Hippocampal formation (tissue), 2 donors: ENCODE measurements around the gene SMAD3.

ENCODE experiments used
- DNase-seq, 2 donors: peaks; one replicate each; lab custom pipeline; 2025; lab: John Stamatoyannopoulos, UW

Gene SMAD3

DNA sequence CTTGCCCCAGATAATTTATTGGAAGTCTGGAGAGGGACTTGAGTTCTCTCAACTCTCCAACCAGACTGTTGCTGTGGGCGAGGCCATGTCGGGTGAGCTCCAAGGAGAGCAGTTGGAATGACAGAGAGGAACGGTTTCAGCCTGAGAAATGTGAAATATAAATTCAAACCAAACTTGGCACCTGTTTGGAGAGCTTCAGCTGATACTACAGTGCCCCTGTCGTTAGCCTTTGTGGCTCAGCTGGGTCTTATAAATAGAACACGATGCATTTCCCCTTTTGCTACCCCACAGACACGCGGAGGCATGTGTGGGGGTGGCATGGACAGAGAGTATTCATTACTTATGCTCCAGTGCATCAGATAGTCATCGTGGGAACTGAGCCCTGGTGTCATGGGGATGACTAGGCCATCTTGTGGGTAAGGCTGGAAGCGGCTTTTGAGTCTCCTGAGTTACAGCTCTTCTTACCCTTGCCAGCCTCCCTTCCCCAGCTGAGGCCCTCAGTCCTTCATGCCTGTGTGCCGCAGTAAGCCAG, 15.6 kb downstream of the SMAD3 start:
- DNase-seq = peak; percentile 42 to 46

DNA sequence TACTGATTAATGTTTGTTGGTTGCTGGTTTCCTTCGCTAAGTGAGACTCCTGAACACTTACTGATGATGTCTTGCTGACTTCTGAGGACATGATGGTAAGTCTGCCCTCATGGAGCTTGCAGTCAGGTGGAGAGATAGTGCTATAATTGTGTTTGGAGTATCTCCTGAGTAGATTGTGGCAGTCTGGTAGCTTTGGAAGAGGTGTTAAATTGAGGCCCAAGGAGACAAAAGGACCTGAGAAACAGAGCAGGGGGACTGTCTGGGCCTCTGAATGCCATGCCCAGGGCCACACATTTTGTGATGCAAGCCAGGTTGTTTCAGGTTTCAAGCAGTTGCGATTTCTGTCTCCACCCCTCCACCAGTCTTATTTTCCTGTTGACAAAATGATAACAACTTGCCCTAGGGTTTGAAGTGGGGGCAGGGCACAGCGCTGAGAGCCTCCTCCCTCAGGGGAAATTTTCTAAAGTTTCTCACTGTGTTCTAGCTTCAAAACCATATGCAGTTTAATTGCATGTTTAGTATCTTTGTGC, 16.7 kb downstream of the SMAD3 start:
- no peak for DNase-seq

DNA sequence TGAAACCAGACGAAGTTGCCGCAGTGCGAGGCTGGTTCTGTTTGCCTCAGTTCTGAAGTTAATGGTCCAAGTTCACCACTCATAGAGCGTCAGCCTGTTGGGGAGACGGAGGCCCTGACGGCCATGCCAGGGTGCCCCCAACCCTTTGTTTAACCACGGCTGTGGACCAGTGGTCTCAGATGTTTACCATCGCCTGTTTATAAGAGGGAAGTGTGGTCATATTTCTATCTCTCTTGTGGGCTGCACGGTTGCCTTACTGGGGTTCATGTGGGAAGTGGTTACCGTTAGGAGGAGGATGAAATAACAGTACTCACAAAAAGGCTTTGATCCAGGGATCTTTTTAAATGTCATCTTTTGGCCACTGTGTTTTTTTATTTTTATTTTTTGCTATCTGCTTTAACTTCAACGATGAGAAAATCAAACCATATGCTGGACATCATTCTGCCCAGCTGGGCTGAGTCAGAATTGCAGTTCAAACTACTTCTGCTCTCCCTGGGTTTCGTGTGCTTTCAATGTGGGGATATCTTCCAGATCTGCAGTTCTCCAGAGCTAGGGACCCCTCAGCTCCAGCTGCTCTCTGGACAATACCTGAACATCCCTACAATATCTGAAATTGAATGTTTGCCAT, 17.8 kb downstream of the SMAD3 start:
- DNase-seq = no peak

DNA sequence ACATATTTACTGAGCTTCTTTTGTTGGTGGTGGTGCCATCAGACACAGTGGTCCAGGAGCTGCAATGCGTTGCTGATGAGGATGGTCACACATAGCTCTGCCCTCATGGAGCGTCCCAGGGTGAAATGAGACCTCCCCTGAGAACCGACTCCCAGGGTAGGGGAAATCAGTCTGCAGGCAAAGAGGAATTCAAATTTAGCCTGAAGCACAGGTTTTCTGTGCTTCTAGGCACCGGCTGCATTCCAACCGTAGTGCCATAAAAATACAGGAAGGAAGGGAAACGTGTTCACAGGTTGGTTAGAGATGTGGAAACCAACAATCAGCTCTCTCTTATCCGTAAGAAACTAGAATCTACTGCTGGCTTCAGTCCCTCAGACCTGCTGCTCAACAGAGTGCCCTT, 19.2 kb downstream of the SMAD3 start:
- no peak for DNase-seq

DNA sequence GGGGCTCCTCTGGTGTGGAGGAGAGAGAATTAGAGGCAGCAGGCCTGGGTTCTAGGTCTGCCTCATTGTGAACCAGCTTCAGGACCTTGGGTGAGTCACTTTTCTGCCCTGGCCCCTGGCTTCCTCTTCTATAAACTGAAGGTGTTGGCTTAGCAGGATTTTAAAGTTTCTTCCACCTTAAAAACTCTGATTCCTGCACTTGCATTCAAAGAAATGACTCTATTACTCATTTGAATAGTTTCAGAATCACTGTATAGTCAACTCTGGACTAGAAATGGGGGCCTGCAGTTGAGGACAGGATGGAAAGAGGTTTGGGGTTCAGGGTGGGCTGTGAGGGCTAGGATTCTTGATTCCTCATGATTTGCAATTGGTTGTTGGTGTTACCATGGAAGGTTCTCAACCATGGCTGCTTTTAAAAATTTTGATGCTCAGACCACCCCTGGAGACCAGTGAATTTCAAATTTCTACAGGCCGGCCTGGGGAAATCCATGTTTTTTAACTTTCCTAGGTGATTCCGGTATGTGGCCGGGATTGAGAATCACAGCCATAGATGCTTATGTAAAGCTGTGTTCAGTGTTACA, 19.9 kb downstream of the SMAD3 start:
- no peak for DNase-seq

DNA sequence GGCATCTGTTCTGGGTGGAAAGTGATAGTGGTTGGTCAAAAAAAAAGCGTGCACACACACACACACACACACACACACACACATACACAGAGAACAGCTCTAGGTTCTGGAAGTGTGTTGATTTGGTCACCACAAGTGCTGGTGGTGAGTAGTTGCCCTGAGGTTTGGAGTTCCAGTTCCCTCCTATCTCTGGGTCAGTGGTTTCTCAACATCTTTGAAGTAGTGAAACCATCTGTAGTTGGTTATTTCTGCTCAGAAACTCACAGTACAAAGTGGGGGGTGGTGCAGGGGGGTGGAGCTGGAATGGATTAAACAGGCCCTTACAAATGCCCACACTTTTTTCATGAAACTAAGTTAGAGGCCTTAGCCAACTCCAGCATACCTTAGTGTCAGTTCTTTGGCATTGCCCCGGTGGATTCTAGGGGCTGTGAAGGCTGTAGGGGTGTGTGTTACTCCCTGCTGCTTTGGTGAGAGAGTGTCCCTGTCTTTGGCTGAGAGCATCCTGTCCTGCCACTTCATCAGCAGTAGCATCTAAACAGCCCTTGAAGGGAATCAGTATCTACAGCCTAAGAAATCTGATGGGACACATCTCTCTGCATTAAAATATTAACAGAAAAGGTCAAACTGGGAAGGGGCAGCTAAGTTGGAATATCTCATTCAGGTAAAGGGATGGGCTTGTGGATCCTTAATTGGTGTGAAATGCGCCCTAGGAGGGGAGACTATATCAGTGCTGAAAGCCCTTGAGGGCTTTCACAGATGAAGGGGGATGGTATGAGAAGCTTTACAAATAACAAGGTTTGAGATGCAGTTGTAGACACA, 20.6 kb downstream of the SMAD3 start:
- DNase-seq = no peak

DNA sequence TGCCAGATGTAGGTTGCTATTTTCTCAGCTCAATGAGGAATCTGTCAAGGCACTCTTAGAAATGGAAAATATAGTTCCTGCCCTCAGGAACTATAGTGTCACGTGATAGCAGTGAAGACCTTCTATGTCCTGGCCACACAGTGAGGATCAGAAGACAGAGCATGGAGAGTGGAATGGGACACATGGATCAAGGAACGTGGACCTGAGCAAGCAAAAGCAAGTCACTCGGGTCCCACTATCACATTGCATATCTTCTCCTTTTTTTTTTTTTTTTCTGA, 21.2 kb downstream of the SMAD3 start:
- no peak for DNase-seq

DNA sequence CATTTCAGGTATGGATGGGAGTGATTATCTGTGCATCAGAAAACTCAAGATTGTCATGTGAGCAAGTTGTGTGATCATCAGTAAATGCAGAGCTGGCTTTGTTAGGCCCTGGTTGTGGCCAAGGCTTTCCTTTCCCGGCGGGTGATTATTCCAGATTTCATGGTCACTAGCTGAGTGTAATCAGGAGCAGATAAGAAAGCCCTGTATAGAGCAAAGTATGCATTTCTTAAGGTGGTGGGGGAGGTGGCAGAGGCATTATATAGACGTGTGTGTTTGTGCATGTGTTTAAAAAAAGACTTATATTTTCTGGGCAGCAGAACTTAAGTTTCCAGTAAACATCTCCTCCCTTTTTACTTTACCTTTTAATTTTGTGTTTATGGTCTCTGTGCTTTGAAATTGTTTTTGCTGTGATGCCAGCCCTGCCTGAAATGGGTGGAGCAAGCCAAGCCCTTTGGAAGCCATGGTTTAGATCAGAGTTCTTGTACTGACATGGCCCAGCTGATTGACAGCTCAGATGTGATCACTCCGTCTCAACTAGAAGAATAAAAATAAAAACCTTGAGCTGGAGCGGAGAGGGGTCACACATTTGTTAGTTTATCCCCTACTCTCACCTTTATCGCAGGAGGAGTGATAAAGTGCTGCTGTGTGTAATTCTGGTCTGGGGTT, 22.2 kb downstream of the SMAD3 start:
- DNase-seq = no peak

DNA sequence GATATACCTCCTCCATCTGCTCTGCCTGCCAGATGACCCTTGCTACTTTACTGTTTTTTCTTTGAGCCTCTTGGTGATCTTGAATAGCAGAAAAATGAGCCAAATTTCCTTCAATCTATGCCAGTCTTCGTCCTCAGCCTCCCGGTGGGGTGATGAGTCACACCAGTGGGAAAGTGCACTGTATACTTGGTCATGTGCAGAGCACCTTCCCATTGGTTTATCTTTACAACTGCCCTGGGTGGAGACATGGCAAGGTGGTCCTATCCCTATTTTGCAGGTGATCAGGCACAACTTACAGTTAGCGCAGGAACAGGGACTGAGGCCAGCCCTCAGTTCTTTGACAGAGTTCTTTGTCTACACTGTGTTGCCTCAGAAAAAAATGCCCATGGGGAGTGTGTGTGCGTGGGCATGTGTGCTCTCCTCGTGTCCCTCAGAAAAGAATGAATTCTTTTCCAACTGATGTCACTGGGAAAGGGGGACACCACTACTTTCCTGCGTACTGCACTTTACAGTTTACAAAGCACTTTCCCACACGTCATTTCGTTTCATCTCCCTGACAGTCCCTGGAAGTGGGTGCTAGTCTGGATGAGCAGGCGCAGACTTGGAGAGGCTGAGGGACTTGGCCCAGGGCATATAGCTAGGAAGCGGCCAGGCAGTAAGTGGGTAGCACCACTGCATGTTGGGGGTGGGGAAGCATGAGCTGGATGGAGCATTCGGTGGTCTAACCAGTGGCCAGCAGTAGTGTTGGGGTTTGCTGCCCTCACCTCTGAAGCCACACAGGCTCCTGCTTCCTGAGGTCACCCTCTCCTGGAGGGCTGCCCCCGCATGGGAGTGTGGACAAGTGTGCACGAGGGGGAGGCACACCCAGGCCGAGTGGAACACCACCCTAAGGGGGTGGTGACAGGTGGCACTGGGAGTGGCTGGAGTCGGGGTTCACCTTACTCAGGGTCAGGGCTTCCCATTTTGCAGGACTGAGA, 24.1 kb downstream of the SMAD3 start:
- DNase-seq = no peak

DNA sequence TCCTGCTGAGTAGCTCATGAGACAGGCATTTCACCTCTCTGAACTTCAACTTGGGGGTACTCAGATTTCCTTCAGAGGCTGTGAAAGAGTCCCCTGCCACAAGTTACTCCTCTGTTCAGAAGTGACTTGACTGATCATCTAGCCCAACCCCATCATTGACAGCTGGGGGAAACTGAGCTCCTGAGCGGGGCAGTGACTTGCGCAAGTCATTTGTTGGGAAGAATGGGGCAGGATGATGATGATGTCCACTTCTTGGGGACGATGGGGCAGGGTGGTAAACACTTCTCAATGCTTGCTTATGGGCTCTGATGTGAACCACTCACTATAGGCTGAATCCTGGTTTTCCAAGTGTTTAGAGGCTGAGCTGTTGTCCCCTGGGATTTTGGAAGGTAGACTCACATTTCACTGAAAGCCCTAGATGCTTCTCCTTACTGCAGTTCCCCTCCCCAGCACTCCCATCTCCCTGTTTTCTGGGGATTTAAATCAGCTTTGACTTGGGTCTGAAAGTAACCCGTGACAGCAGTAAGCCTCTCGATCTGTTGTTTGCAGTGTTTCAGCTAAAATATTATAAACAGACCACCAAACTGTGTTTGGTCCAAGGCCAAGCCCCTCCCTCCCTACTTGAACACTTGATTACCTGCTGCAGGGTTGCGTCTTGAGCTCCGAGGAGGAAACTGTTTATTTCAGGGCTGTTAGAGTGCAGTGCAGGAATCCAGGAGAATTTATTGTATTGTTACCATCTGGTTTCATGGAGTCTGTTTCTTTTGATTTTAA, 25.1 kb downstream of the SMAD3 start:
- no peak for DNase-seq

DNA sequence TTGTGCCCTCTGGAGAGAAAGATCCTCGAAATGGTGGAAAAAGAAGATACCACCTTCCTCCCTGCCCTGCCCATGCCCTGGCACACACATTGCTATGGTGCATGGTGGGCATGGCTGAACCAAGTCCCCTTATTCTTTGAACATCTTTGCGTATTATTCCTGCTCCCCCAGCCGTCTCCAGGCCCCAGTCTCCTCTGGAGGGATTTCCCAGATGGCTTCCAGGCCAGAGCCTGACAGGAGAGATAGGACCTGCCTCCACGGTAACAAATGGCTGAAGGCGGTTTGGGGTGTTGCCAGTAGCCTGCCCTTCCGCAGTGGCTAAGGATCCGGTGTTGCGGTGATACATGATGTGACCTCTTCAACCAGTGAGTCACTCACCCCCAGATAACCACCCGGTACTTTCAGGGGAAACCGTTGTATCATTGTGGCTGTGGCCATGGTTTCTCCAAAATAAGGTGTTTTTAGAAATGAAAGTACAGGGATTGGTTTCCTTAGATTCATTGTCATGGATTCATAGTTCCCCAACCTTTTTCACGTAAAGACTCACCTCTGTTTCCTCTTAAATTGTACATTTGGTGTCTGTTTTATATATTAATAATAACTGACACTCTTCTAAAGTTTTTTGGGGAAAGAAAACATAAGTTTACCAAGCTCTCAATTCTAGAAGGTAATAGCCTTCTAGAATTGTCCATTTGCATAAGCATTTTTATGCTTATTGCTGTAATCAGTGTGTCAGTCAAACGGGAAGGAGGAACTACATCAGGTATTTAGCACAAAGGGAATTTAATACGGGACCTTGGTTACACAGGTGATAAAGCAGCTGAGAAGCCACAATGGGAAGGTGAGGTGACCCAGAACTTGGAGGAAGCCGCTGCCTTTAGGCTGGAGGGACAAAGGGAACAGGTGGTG, 25.9 kb downstream of the SMAD3 start:
- no peak for DNase-seq

DNA sequence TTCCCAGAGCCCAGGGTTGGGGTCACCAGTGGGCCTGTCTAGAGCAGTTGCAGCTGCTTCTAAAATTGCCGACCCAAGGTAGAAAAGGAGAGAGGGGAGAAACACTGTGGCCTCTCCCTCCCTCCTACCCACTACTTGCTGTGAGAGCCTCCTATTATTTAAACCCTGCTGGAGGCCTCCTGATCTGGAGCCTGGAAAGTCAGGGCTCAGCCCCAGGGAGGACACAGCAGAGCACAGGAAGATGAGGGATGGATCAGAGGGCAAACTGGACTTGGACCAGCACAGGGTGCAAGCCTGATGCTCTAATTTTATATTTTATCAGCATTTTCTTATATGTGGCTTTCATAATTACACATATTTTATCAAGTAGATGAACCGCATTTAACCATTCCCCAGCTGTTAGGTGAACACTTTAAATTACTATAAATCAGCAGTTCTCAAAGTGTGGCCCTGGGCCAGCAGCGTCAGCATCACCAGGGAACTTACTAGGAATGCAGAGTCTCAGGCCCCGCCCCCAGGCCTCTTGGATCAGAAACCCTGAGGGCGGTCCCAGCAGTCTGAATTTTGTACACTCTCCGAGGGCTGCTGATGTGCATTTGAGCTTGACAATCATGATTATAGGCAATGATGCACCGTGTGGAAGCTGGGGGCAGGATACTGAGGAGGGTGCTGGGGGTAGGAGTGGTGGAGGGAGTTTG, 26.7 kb downstream of the SMAD3 start:
- no peak for DNase-seq

DNA sequence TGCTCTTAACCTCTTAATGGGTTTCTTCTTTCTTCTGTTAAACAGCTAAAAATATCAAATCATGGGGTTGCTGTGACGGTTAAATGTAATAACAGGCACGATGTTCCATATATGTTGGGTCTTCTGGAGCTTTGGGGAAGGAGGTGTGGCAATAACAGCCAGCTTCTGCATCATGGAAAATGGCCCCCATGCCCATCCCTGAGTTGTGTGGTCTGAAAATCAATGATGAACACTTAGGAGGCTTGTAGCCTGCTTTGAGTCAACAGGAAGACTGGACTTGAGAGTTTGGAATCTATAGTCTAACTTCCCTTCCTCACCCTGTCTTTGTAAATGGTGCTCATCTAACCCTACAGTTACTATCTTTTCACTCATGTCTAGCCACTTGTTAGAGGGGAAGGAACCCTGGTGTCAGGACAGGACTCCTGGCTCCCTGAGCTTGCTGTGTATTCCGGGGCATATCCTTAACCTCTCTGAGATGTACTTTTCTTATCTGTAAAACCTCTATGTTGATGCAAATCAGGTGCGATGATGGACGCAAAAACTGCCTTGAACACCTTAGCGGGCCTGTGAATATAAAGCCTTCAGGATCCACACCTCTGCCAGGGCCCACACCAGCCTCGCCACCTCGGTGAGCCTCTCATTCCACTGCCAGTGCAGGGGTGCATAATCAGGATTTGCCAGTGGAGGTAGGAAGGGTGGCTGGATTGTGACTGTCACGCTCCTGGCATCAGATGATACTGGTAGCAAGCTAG, 27.5 kb downstream of the SMAD3 start:
- DNase-seq = no peak

DNA sequence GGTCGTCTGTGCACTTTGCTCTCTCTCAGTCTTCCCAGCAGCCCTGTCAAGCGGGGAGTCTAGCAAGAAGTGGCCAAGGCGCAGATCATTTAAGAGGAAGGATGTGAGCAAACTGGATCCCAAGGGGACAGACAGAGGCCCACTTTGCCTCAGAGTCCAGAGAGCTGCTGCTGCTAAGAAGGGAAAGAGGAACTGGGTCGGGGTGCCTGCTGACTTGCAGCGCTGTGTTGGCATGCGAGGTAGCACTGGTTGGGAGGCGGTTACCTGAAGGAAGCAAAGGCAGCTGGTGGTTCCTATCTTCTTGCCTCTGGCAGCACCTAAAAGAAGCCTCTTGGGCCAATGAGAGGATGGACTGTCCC, 28.1 kb downstream of the SMAD3 start:
- peak in 1 of 2 donors; percentile 18 for DNase-seq

DNA sequence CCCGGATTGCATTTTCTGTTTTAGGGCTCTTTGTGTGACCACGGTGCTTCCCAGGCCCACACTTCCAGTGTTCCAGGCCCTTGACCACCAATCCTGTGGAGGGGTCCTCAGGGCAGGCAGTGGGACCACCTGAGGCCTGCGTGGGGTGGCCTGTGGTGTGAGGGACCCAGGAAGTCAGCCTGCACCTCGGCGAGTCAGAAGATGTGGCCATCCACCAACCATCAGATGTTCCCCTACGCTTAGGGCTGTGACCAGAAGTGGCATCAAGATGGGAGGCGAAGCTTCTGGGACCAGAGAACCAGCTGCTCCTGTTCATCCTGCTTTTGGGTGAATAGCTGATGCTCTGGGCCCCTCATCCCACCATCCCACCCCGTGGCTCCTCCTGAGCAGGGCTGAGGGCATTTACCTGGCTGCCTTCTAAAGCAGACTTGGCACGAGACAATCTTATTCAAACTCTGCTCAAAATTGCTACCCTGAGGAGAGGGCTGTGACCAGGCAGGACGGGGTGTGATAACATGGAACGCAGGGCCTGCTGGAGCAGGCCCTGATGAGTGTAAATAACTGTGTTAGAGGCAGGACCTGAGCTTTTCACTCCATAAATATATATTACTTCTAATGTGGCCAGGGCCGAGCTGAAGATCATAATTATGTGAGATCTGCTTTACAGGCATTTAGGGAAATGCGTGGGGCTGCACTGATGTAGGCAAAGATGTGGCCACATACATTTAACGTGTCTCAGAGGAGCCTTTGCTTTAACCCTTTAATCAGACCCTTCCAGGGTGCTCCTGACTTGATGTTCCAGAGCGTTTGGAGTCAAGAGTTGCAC, 28.8 kb downstream of the SMAD3 start:
- no peak for DNase-seq

DNA sequence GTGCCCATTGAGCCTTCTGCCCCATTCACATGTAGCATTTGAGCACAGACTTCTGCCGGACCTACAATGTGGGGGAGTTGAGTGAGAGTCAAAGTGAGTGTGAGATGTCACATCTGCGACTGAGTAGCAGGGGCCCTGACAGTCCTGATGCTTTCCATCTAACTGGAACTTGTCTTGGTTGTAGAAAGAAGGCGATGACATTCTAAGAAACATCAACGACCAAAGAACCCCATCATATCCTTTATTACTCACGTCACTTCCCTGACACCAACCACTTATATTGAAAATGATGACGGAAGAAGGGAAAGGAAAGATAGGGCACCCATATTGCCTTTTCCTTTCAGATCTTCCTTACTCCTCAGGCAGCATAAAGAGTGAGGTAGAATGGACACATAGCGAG, 30.5 kb downstream of the SMAD3 start:
- no peak for DNase-seq
